Inflammatory macrophage (primary cell): ENCODE measurements around the gene ATP8B3.
A peak's percentile ranks its signal among the peaks of the same experiment; 100 is the strongest.

ENCODE experiments used
- DNase-seq, 2 donors: peaks; one replicate each; pipeline ENCODE4 v3.0.0-alpha.2; 2020 to 2022

ATP8B3 gene

DNA sequence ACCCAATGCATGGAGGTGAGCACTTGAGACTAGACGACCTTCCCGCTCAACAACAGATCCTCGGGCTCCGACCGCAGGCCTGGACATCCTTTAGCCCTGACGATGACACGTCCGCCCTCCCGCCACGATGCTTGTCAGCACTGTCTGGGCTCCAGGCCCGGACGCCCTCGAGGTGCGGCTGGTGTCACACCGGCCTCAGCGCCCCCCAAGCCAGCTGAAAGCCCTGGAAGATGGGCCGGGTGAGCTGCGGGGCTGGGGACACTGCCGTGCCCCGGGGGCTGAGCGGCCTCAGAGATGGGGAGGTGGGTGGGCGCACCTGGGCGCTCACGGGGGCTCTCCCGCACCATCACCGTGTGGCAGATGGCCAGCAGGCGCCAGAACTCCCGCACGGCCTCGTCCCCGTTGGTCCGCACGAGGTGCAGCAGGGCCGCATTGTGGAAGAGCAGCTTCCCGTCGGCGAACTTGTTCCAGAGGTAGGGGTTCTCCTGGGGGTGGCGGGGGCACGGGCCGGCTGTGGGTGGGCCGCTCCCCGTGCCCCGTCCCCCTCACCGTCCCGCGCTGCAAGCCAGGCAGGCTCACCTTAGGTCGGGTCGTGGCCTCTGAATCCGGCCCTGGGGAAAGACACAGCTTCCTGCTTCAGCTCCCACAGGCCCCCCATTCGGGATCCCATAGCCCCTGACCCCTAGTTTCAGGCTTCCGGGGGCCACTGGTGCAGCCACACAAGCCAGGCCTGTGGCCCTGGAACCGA, 15.5 kb downstream of the ATP8B3 start:
- DNase-seq = no peak

DNA sequence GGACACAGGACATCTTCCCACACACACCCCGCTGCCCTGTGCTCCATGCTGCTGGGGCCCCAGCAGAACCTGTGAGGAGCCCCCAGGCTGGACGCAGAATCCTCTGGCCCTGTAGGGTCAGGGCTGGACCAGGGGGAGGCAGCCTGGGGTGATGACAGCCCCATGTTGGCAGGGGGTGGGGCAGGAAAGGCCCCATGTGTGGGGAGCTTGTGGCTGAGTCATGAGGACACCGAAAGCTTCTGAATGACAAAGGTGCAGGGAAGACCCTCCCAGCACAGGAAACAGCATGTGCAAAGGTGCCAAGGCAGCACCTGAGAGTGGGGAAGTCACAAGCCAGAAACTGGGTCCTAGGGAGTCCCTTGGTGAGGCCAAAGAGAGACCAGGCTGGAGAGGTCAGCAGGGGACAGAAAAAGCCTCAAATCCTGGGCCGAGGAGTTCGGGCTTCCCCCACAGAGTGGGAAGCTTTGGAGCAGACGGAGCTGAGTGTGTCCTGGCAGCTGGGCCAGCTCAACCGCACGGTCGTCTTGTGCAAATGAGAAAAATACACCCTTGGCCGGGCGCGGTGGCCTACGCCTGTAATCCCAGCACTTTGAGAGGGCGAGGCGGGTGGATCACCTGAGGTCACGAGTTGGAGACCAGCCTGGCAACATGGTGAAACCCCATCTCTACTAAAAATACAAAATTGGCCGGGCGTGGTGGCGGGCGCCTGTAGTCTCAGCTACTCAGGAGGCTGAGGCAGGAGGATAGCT, 17.5 kb downstream of the ATP8B3 start:
- no peak for DNase-seq

DNA sequence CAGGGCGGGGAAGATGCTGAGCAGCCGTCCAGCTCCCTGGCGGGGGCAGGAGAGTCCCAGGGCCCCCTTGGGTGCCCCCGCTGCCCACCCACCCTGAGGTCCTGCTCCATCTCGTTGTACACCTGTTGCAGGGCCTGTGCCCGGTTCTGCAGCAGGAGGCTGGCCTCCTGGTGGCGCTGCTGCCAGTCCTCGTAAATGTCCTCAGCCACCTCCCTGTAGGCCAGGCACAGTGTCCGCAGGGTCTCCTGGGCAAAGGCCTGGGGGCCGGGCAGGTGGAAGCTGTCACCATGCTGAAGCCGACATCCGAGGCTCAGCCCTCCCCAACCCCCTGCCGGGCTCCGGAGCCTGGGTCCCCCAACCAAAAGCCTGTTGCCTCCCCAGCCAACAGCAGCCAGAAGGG, 20.2 kb downstream of the ATP8B3 start:
- no peak for DNase-seq

- DNase-seq = no peak
Measured at GRCh38 chr19:1790054-1790792, 21.9 kb downstream of the ATP8B3 start.

GRCh38 chr19:1789261-1790041, 22.6 kb downstream of the ATP8B3 start:
- DNase-seq = no peak

GRCh38 chr19:1787116-1787515, 25.0 kb downstream of the ATP8B3 start:
- DNase-seq = no peak

- DNase-seq = no peak
Measured at GRCh38 chr19:1786668-1787067, 25.4 kb downstream of the ATP8B3 start.

DNA sequence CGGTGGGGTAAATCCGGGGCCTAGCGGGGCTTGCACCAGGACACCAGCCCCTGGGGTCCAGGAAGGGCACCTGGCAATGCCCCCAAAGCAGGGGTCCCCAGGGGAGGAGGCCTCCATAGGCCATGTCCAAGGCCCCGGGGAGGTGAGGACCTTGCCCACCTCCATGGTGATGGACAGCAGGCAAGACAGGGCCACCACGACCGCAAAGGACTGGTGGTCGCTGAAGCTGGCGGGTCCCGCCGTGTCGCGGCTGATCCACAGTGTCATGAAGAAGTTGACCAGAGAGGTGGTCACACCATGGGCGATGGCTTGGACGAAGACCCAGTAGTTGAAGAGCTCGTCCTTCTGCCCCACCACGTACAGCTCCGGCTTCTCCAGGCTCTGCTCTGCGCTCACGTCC, 26.8 kb downstream of the ATP8B3 start:
- no peak for DNase-seq

- DNase-seq = peak in 1 of 2 donors; percentile 25
Measured at GRCh38 chr19:1783874-1784273, 28.2 kb downstream of the ATP8B3 start.

GRCh38 chr19:1783354-1783753, 28.7 kb downstream of the ATP8B3 start:
- no peak for DNase-seq

DNA sequence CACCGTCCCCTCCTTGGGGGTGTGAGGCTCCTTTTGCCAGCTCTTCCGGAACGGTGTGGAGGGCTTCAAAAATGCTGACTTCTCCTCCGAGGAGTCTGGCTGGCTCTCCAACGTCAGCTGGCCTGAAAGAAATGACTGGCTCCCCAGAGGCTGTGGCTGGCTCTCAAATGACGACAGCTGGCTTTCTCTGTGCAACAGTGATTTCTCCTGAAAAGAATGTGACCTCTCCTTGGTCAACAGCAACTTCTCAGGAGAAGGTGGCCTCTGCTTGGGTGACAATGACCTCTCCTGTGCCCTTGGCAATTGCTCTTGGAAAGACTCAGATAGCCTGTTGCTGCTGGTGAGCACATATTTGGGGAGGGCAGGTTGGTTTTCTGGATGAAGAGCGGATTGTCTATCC, 29.6 kb downstream of the ATP8B3 start:
- DNase-seq = no peak

DNA sequence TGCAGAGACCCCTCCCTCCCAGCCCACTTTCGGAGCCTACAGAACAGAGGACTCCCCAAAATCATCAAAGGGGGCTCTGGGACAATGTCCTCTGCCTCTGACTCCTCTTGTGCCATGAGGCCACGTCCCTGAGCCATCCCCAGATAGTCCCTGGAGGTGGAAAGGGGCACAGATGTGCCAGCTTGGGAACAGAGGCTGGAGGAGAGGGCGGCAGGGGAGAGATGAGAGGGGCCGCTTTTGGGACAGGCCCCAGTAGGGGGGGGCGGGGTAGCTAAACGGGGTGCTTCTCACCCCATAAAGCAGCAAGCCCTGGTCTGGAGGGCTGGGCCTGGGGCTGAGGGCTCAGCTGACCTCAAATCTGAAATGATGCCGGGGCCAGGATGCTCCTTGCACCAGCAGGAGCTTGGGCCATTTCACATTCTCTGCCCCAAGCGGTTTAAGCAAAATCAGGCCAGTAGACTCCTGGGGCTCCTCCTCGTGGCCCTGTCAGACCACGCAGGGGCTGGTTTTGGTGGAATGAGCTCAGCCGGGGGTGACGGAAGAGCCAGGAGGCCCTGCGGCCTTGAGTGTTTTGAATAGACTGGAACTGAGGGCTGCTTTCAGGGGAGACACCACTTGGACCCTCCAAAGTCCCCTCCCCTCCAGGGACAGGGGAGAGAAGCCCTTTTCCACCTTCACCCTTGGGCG, 31.7 kb downstream of the ATP8B3 start:
- peak; percentile 6 to 27 for DNase-seq

- DNase-seq = no peak
Measured at GRCh38 chr19:1779574-1779973, 32.5 kb downstream of the ATP8B3 start.

DNA sequence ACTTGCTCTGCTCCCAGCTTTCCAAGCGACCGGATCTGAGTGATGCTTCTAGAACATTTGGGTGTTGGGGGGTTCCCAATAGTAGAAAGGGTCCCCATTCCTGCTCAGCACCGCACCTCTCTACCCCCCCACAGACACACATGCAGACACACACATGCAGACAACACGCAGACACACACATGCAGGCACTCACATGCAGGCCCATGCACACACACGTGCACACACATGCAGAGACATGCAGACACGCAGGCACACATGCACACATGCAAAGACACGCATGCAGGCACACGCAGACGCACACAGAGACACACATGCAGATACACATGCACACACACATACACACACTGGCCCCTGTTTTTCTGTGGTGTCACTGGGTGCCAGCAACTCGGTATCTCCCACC, 34.9 kb downstream of the ATP8B3 start:
- no peak for DNase-seq

DNA sequence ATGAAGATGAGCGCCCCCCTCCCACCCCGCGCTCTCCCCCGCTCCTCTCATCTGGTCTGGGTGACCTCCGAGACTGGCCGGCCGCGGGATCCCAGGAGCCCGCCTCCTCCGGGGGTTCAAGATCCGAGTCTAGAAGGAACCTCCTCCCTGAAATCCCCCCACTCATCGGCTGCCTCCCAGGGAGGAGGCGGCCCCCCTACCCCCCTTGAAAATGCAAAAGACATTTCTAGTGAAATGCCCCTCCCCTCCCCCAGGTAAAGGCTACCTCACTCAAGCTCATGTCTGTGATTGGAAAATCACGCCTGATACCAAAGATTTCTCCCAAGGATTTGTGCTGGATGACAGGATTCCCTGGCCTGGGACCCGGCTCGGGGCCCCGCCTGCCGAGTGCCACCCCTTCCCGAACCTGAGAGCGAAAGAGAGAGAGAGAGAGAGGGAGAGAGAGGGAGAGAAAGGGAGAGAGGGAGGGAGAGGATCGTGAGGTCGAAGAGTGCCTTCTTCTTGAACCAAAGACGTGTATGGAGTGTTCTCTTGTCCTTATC, 35.4 kb downstream of the ATP8B3 start:
- no peak for DNase-seq

DNA sequence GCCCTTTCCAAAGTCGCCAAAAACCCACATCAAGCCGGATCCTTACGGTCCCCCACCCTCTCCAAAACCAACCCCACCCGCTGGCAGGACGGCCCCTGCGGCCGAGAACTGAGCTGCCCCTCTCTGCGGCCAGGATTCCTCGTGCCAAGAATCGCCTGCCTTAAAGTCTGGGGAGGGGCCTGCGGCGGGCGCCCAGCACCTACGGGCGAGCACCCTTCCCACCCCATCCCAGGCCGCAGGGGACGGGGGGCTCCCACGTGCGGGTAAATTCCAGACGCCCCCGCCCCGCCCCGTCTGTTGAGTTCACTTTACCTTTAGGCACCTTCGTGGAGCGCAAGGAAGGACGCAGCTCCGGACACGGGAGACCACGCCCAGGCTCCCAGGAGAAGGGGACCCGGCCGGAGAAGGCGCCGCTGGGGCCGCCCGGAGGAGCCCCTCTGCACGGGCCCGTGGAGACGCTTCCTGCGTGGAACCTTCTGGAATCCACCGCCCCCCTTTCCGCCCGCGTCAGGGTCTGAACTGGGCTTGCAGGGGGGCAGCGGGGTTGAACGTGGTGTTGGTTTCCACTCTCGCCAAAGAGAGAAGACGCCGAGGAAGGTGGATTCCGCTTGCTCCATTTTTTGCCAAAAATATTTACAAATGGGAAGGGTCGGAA, 36.0 kb downstream of the ATP8B3 start:
- DNase-seq = no peak

DNA sequence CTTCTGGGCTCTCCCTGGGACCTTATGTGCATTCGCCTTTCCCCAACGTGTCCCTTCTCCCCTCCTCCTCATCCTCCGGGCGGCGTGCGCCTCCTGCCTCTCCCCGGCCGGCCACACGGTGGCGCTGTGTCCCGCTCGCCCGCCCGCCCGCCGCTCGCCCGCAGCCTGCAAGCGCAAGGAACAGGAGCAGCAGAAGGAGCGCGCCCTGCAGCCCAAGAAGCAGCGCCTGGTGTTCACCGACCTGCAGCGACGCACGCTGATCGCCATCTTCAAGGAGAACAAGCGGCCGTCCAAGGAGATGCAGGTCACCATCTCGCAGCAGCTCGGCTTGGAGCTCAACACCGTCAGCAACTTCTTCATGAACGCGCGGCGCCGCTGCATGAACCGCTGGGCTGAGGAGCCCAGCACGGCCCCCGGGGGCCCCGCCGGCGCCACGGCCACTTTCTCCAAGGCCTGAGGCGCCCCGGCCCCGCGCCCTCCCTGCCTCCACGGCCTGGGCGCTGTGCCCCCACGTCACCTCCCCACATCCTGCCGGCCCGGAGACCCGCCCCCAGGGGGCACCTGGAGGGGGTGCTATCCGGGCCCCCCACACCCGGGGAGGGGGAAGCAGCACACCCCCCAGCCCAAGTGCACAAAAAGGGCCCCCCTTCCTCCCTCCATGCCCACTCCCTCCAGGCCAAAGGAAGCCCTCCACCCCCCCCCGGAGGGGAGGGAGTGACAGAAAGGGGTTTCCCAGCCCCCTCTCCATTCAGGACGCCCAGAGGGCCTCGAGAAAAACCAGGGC, 36.9 kb downstream of the ATP8B3 start:
- no peak for DNase-seq

GRCh38 chr19:1773184-1773583, 38.9 kb downstream of the ATP8B3 start:
- no peak for DNase-seq

- DNase-seq = no peak
Measured at GRCh38 chr19:1770866-1771576, 41.1 kb downstream of the ATP8B3 start.

DNA sequence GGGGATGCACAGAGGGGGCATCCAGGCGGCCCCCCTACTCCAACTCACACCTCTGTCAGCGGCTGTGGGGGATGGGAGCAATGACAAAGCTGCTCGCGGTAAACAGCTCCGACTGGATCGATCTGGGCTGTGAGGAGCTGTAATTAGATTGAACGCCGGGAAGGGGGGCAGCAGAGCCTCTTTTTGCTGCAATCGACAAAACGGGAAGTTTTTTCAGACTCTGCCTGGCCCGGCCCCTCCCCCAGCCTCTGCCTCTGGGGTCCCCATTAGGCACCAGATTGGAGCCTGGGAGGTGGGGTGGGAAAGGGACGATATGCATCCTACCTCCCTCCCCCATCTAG, 42.5 kb downstream of the ATP8B3 start:
- DNase-seq = no peak
